NK-92 (cell line): ENCODE data around the gene MOCOS.

Source experiments
- DNase-seq: peaks from one replicate; lab custom pipeline; 2025; ENCODE audit not compliant: unreplicated experiment; lab: John Stamatoyannopoulos, UW

MOCOS gene

DNA sequence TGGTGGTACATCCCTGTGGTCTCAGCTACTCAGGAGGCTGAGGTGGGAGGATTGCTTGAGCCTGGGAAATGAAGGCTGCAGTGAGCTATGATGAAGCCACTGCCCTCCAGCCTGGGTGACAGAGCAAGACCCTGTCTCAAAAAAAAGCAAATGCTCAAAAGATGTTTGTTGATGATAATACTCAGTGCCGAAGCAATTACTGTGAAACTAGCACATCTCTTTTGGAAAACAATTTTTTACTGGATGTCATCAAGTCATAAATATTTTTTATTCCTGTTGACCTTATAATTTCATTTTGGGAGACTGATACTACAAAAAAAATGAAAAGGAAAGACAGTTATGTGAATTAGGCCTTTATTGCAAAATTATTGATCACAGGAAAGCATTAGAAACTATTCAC lies 75.7 kb downstream of the MOCOS start:
- no peak for DNase-seq

DNA sequence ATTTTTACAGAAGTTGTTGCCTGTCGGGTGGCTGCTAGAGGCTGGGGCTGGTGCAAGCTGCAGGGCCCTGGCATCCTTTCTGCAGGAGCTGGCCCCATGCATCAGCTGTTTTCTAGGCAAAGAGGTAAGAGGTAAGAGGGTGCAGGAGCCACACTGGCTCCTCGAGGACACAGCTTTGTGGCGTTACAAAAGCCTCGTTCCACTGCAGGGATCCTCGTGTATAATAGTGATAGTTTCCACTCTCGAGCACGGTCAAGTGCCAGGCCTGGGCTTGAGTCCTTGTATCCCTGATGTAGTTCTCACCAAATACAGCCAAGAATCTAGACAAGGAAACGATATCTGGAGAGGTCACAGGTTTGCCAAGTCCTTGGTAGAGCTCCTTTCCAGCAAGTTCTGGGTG lies 77.0 kb downstream of the MOCOS start:
- no peak for DNase-seq

DNA sequence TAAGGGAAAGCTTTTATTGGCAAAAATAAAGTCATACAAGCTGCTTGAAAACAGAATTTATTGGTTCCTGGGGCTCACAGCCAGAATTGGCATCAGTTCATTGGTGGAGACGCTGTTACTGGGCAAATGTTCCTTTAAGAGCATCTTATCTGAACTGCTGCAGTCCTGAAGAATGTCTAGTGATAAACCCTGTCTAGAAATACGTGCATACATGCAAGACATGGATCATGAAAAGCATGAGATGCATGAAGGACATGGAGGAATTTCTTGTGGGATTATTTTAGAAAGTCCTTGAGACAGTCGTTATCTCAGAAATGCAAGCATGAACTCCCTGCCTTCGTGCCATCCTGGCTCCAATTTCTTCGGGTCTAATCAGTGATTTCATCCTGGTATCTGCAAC lies 77.7 kb downstream of the MOCOS start:
- DNase-seq: no peak

DNA sequence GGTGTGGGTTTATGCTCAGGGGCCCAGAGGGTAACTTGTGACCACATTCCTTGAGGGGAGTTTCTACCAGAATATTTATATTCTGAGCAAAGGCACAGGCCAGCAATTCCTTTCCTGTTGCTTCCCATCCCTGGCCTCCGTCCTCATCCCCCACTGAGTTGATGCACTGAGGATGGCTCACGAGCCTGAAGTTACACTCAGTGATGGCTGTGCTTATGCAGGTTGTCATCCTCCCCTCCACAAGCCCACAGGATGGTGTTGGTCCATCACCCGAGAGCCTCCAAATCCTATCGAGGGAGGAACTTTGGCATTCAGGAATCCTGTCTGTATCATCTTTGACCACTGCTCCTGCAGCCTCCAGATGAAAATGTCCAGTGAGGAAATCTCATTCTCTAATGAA lies 81.9 kb downstream of the MOCOS start:
- DNase-seq: no peak

DNA sequence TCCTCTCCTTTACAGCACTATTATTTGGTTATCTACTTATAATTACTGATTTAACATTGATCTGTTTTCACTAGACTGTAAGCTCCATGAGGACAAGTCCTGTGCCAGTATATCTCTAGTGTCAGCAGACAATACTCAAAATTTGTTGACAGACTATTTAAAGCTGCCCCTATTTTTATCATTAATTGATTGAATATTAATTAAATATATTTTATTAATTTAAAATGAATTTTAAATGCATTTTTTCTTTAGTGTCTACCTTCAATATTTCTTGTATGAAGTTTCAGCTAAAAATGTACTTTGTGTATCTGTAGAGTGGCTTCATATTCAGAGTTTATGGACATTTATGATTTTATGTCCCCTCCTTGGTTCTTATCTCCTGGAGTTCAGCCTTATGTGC lies 83.9 kb downstream of the MOCOS start:
- no peak for DNase-seq

DNA sequence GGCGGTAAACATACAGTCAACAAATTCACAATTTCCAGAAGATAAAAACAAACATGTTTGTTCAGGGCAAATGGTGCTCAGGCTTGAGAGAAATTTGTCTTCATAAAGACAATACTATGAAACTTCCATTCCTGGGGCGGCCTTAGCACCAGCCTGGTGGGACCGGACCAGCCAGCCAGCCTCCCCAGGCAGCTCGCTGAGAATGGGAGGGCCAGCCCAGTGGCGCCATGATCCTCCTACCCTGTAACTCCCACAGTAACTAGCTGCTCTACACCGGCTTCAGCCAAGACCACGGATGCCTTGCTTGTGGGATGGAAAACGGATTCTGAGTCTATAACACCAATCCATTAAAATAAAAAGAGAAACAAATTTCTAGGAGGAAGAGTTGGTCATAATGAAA lies 86.0 kb downstream of the MOCOS start:
- DNase-seq: no peak

DNA sequence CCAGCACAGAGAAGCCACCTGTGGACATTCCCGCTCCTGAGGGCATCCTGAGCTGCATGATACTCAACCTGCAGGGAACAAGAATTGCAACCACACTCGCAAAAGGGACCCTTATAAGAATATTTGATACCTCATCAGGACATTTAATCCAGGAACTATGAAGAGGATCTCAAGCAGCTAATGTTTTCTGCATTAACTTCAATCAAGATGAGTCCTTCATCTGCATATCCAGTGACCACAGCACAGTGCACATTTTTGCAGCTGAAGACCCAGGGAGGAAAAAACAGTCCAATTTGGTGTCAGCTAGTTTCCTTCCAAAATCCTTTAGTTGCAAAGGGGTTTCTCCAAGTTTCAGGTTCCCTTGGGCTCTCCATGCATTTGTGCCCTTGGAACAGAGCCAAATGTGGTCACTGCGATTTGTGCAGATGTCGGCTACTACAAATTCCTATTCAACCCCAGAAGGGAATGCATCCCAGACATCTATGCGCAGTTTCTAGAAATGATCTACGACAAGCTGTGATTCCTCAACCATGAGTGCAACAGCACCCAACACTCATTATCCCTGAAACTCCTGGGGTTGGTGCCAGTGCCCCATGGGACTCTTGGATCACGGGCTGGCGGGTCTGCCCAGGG lies 86.9 kb downstream of the MOCOS start:
- DNase-seq: no peak

DNA sequence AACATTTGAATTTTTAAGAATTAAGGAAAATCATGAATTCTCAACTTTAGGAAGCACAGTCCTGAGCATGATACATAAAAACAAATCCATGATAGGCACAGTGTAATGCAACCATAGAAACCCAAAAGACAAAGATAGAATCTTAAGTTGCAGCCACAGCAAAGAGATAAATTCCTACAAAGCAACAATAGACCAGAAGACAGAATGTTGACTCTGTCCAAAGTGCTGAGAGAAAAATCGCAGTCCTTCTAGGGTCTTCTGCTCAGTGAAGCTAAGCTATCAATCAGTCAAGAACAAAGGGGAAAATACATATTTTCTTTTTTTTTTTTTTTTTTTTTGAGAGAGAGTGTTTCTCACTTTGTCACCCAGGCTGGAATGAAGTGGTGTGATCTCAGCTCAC lies 88.3 kb downstream of the MOCOS start:
- no peak for DNase-seq

DNA sequence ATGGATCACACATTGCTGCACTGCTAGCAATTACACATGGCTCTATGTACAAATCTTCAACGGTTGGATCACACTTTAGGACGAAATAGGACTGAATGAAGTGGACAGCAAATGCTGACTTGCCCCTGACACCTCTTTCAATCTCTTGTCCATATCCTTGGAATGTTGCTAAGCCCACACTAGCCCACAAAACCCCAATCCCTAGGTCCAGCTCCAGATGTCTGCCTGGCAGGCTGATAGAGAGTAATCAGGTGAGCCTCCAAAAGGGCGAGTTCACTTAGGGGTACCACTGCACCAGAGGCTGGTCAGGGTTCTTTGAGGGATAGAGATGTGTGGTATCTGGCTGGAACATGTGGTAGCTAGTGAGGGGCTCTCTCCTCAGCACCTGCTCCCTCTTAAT lies 91.7 kb downstream of the MOCOS start:
- DNase-seq: no peak

DNA sequence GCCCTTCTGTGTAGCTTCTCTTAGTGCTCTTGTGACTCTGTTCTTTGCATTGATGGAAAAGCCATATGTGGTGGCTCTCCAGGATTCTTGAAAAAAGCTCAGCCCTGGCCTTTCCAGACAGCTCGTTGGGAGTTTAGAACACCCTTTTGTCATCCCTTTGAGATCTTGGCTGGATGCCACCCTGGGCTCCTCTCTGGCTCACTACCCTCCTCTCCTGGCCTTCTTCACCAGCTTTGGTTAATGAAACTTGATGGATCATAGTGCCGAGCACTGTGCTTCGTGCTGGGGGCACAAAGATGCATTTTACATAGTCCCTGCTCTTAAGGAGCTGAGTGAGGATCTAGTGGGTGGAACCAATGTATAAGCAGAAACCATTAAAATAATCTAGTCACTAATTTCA lies 94.6 kb downstream of the MOCOS start:
- no peak for DNase-seq

DNA sequence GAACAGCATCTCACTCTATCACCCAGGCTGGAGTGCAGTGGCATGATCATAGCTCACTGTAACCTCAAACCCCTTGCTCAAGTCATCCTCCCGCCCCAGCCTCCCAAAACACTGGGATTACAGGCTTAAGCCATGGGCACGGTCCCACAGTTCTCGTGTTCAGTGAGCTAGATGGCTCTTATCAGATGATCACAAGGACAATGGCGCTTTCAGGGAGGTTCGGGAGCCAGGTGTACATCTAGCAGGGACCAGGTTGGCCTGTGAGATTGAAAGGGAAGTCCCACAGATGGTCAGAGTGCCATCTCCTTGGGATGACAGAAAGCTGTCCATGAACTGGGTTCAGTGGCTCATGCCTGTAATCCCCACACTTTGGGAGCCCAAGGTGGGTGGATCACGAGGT lies 96.2 kb downstream of the MOCOS start:
- DNase-seq: no peak

DNA sequence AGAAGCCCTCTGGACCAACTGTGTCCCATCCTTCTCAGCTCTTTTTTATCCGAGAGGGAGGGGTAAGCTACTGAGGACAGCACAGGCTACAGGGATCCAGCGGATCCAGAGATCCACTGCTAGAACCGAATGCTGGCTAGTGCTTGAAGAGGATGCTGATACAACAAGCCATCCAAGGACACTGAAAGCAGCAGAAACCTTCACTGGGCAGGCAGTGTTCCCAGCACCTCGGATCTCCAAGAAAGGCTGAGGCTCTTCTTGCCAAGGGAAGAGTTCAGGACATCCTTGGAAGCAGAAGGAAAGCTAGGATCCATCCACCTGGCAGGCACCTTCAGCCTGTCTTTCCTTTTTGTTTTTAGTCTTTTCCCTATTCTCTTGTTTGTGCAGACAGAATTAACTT lies 97.0 kb downstream of the MOCOS start:
- DNase-seq: no peak

DNA sequence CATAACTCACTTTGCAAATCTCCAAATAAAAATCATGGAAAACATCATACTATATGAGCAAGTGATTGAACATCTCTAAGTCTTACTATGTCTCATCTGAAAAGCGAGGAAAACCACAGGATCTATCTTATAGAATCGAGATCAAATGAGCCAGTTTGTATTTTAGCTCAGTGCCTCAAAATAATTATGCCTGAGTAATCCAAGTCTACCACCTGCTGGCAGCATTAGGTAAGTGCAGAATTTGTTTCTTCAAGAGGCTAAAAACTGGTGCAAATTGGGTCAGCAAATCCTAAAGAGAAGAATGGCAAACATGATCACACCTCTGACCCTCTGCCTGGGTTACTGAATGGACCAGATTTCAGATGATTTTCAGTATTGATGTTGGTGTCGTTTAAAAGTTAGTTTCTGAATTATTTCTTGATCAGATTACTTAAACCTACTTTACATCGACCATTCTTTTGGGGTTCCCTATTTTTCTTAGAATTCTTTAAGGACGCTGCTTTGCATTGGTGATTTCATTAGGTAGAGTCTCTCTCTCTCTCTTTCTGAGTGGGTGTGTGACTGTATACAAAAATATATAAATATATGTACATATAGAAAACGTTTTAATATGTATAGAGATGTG lies 97.5 kb downstream of the MOCOS start:
- DNase-seq: no peak

DNA sequence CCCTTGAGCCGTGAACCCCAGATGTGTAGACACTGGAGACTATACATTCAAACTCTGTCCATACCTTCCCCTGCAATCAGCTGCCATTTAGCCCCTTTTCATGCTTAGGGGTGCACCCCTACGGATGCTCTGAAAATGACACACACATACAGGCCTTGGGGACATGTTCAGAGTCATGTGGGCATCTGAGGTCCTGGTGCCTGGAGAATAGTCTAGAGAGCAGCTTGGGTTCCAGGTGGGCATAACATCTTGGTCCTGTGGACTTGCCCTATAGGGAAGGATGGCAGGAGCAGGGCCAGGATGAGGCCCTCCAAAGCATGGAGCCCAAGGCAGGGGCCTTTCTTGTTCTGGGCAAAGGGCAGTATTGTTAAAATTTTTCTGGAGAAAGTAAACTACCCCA lies 100.4 kb downstream of the MOCOS start:
- DNase-seq: no peak

DNA sequence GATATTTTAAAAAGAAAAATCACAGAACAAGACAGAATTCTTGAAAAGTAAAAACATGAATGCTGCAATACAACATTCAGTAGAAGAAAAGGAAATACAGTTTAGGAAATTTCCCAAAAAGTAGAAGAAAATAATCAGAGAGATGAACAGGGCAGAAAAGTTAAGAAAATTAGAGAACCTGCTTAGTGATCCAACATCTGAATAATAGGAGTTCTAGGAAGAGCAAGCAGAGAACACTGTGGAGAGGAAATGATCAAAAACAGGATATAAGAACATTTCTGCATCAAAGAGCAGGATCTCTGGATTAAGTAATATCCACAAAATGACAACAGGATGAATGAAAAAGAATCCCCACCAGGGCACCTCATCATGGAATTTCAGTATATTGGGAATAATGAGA lies 101.4 kb downstream of the MOCOS start:
- no peak for DNase-seq

DNA sequence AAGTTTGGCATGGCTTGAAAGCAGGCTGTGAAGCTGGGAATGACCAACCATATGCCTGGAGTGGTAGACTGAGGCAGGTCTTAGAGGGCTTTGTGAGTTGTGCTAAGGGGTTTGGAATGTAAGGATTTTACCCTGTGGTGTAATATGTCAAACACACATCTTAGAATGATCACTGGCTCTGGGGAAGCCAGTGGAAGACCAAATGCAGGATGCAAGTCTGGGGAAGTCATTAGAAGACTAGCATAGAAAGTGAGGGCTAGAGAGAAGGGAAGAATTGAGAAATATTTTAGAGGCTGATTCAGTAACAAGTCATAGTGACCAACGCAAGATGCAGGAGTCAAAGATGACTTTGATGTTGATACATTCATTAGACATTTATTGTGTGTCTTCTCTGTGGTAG lies 106.7 kb downstream of the MOCOS start:
- no peak for DNase-seq

DNA sequence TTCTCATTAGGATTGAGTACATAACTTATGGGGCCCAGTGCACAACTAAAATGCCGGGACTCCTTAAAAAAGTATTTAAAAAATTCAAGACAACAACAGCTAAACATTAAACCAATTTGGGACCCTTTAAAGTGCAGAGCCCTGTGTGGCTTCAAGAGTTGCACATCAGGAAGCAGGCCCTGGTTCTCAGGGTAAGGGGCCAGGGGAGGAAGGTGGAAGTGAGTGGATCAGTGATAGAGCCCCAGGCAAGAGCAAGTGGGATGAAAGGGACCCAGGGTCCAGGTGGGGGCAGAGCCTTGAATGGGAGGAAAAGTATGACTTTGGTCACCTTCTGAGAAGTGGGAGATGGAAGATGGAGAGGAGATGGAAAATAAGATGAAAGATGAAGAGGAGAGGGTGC lies 107.9 kb downstream of the MOCOS start:
- no peak for DNase-seq

DNA sequence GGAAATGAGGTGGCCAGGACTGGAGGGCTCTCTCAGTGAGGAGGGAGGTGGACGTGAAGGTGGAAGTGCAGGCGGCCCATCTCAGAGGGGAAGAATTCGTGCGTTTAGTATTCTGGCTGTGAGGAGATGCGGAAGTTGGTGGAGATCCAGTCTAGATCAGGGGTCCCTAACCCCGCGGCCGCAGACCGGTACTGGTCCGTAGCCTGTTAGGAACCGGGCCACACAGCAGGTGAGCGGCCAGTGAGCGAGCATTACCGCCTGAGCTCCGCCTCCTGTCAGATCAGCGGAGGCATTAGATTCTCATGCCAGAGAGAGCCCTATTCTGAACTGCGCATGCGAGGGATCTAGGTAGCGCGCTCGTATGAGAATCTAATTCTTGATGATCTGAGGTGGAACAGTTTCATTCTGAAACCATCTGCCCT lies 108.6 kb downstream of the MOCOS start:
- no peak for DNase-seq

DNA sequence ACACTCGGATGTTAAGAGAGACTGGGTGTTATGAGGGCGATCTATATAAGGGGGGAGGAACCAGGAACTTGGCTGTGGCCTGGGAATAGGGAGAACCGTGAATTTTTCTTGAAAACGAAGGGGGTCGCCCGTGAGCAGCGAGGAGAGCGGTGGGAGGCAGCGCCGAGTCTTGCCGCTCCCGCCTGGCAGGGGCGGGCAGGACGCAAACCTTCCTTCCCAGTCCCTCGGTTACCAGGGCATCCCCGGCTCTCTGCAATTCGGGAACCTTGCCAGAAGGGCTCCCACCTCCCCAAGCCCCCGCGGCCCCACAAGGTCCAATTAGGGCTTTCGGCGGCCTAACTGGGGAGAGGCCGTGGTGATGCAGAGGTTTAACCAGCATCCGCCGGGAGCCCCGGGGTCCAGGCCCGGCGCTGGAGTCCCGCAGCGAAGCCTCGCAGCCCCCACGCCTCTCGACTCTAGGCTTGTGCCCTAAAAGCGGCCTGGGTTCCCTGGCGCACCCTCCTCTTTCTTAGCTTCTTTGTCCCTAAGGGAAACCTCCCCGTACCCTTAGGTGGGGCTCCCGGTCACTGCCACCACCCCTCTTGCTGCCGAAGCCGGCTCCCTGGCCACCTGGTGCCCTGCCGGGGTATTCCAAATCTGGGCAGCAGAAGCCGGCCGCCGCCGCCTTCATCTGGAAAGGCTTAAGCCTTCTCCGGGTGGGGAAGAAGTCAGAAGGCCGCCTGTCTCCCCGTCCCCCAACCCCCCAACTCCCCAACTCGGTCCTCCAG lies 109.5 kb downstream of the MOCOS start:
- DNase-seq: no peak

DNA sequence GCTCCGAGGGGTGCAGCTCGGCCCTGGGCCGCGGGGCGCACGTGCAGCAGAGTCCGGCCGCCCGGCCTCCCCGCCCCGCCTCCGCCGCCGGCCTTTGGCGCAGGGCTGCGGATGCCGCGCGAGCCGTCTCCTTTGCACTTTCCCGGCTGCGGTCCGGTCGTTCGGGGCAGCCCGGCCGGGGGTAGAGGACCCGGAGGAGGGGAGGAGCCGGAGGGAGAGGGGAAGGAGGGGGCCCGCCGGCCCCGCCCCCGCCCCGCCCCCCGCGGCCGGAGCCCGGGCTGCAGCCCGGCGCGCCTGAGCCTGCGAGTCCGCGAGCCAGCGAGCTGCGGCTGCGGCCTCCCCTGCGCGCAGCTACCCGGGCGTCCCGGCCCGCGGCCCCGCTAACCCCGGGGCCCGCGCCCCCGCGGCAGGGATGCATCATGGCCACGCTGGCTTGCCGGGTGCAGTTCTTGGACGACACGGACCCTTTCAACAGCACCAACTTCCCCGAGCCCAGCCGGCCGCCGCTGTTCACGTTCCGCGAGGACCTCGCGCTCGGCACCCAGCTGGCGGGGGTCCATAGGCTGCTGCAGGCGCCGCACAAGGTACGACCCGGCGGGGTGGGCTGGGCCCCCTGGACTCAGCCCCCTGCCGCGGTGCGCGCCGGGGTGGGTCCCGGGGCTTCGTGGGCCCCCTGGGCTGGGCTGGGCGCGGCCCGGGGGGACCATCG lies 110.3 kb downstream of the MOCOS start, which contains the start of gene FHOD3:
FHOD3 (plus strand) TSS at position 297 of the 709 bp plus-strand sequence; CDS start at position 420, 123 bp downstream.
- no peak for DNase-seq

DNA sequence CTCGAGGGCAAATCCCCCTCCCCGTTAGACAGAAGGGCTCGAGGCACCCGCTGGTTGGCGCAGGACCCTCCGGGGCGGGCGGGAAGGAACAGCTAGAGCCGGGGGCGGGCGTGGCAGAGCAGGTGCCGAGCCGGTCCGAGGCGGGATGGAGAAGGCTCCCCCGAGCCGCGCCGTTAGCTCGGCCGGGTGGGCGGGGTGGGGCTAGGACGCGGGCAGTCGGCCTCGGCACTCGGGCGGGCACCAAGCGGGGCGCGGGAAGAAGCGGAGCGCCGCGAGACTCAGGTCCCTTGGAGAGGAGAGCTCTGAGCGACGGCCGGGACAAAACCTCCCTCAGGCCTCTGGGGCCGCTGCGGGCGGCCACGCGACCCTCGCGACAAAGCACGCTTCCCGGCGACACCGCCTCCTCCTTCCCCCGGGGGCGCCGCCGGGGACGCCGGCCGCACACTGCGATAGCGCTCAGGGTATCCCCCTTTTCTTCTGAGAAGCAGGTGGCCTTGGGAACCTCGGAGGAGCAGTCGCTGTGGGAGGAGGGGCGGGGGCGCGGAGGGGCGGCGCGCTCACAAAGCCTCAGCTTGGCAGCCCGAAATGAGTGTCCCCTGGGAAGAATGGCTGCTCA lies 110.9 kb downstream of the MOCOS start:
- DNase-seq: no peak
